Measurements from ENCODE around the gene KLK7.

- TF ChIP-seq CTCF (IDR thresholded peaks at IDR 0.05) (no peak), POLR2A (IDR thresholded peaks at IDR 0.05) (no peak)
These were observed 26.5 kb upstream of the KLK7 start for GRCh38 chr19:51010066-51010795.

All from thyroid gland (tissue), 4 donors.